Right atrium auricular region (tissue), 2 donors: ENCODE data around the gene ANO4. TPM values are rescaled to one million over a fixed set of nuclear protein-coding genes. Genes with fewer than 3 reads are reported as not detected.

Experiments
- DNase-seq: peaks from one replicate; pipeline ENCODE4 v3.0.0-alpha.2; 2019; ENCODE audit warnings: low spot score
- H3K27ac ChIP-seq, 2 donors: fragments of 200-600 bp; sonication (generic); 1 replicate in 1 of 2; 2 replicates in 1 of 2; pipeline ENCODE4 v1.5.1; 2016 to 2019
- H3K27me3 ChIP-seq, 2 donors: fragments of 200-600 bp; sonication (generic); one replicate each; pipeline versions ENCODE4 v1.5.1 to v1.6.0; 2017 to 2019
- H3K36me3 ChIP-seq: fragments of 200-600 bp; sonication (generic); one replicate; pipeline ENCODE4 v1.5.1; 2016
- H3K4me1 ChIP-seq, 2 donors: fragments of 200-600 bp; sonication (generic); one replicate each; pipeline versions ENCODE4 v1.5.1 to v1.6.0; 2017 to 2019
- H3K4me3 ChIP-seq, 2 donors: fragments of 200-600 bp; sonication (generic); 1 replicate in 1 of 2; 2 replicates in 1 of 2; pipeline ENCODE4 v1.5.1; 2017 to 2019; ENCODE audit warnings: mild to moderate bottlenecking in 1 of 2, moderate library complexity in 1 of 2
- H3K9me3 ChIP-seq, 2 donors: fragments of 200-600 bp; sonication (generic); one replicate each; pipeline ENCODE4 v1.5.1; 2019
- total RNA-seq, 2 donors: library from RNA; depleted of rRNA; stranded (reverse); fragments of >200 nt; gene quantifications; one replicate each; pipeline ENCODE4 v1.1.0, GENCODE V29; 2016
- TF ChIP-seq, protein P1 (sequence below), 2 donors: fragments of 200-600 bp; sonication (generic); IDR thresholded peaks; one replicate each; pipeline ENCODE4 v1.5.1; 2019; ENCODE audit warnings: antibody characterized with exemption in 2 of 2

Gene ANO4
- total RNA-seq, 2 donors from 2014 or later, result 0.47 TPM; not detected in 1

DNA sequence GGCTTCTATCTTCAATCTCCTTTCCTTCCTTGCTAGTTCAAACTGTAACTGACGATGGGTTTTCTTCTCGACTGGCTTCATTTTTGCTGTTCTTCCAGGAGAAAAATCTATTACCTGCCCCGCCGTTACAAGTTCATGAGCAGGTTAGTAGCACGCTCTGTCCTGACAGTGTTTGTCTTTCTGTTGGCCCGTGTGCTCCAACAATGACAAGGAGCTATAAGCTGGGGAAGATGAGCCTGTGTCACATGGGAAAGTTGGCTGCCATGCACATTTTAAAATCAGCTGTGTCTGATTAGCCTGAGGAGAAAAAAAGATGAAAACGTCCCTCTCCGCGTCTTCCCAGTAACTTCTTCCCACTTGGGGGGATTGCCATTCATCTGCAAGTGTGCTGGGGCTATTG, 180.2 kb downstream of the ANO4 start:
- H3K36me3 ChIP-seq, result no peaks in the 10 kb centered on the region
- no peaks in the 10 kb centered on the region for H3K9me3 ChIP-seq
- no peaks in the 10 kb centered on the region for H3K4me1 ChIP-seq
- TF ChIP-seq, protein P1, sequence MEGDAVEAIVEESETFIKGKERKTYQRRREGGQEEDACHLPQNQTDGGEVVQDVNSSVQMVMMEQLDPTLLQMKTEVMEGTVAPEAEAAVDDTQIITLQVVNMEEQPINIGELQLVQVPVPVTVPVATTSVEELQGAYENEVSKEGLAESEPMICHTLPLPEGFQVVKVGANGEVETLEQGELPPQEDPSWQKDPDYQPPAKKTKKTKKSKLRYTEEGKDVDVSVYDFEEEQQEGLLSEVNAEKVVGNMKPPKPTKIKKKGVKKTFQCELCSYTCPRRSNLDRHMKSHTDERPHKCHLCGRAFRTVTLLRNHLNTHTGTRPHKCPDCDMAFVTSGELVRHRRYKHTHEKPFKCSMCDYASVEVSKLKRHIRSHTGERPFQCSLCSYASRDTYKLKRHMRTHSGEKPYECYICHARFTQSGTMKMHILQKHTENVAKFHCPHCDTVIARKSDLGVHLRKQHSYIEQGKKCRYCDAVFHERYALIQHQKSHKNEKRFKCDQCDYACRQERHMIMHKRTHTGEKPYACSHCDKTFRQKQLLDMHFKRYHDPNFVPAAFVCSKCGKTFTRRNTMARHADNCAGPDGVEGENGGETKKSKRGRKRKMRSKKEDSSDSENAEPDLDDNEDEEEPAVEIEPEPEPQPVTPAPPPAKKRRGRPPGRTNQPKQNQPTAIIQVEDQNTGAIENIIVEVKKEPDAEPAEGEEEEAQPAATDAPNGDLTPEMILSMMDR (IDR thresholded peaks at IDR 0.05), result no peak
- no peak for DNase-seq
- H3K27ac ChIP-seq, result no peak overlapping the region
- H3K4me3 ChIP-seq, result no peak overlapping the region
- no peaks in the 10 kb centered on the region for H3K27me3 ChIP-seq

DNA sequence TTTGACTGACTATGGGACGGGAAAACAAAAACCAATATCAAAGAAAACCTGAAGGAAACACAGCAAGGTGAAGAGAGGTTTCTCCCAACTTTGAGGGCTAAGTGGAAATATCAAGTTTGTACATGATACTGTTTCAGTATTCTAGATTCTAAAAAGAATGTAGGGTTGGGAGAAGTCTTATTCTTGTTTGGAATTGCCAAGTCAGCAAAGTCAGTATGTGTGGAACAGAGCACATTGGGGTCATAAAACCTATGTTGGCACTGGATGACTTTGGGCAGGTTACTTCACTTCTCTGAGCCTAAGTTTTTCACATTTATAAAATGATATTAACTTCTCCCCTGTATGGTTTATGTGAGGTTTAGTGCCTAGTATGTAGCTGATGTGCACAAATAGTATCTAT, 182.2 kb downstream of the ANO4 start:
- Histone ChIP-seq H3K27me3 (no peaks in the 10 kb centered on the region), H3K4me3 (no peak overlapping the region), H3K4me1 (no peaks in the 10 kb centered on the region), H3K27ac (no peak overlapping the region), H3K36me3 (no peaks in the 10 kb centered on the region), H3K9me3 (no peaks in the 10 kb centered on the region)
- TF ChIP-seq, protein P1 (IDR thresholded peaks at IDR 0.05), result no peak
- DNase-seq, result no peak

DNA sequence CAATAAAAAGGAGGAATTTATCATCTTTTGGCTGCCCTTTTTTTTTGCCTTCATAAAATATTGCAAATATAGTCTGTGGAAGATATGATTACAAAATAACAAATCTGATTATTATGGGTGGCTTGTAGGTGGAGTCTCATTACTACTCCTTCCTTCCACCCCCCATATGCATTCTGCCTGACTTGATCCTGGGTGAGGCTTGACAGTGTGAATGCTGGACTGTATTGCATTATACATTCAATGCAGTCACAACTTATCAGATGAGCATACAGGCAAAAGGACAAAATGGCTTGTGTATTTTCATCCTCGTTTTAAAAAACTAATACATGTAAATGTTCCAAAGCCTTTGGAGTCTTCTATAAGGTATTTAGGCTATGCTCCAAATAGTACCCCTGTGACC, 186.3 kb downstream of the ANO4 start:
- no peak for DNase-seq
- Histone ChIP-seq H3K4me1 (no peaks in the 10 kb centered on the region), H3K4me3 (no peak overlapping the region), H3K9me3 (no peaks in the 10 kb centered on the region), H3K27ac (no peak overlapping the region), H3K36me3 (no peaks in the 10 kb centered on the region), H3K27me3 (no peaks in the 10 kb centered on the region)
- TF ChIP-seq, protein P1 (IDR thresholded peaks at IDR 0.05), result no peak

DNA sequence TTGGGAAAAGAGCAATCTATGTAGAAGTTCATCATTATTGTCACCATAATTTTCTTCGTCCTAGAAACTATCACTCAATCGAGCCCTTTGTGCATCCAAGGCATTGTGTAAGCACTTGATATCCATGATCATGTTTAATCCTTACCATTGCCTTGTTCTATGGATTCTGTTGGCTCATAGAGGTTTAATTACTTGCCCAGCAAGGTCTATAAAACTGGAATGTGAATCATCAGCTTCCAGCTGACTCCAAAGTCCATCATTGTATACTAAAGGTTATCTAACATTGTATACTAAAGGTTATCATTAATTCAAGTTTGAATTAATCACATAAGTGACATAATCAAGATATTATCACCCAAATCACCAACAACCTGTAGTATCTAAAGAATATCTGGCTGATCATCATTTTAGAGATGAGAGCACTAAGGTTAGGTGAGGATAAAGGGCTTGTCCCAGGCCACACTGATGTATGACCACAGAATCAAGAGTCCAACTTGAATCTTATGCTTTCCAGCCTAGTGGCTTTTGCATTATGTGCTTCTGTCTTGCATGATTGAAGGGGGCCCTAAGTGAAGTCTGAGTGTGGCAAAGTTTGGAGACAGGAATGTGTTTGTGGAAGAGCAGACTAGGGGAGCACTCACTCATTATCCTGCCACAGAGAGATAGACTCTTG, 188.1 kb downstream of the ANO4 start:
- DNase-seq, result no peak
- Histone ChIP-seq H3K9me3 (no peaks in the 10 kb centered on the region), H3K27ac (no peak overlapping the region), H3K4me1 (no peaks in the 10 kb centered on the region), H3K27me3 (no peaks in the 10 kb centered on the region), H3K36me3 (no peaks in the 10 kb centered on the region), H3K4me3 (no peak overlapping the region)
- TF ChIP-seq, protein P1 (IDR thresholded peaks at IDR 0.05), result no peak

DNA sequence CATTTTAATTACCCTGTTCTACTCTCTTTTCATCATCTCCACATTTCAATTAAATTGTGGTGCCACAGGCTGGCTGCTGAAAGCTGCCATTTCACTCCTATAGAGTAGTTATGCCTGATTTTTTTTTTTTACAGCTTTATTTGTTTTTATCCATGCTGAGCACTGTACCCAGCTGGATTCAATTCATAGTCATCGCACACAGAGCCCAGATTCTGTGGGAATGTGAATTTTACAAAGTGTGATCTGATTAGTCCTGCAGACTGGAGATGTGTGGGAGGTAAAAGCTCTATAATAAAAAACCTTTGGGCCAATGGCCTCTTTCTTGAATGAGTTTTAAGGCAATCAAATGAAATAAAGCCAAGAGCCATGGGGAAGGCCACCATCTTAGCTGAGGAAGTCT, 190.2 kb downstream of the ANO4 start:
- Histone ChIP-seq H3K27ac (no peak overlapping the region), H3K36me3 (no peaks in the 10 kb centered on the region), H3K27me3 (no peaks in the 10 kb centered on the region), H3K4me1 (no peaks in the 10 kb centered on the region), H3K4me3 (no peak overlapping the region), H3K9me3 (no peaks in the 10 kb centered on the region)
- no peak for DNase-seq
- TF ChIP-seq, protein P1 (IDR thresholded peaks at IDR 0.05), result no peak
